ENCODE results near the gene NLGN4Y.

Gene NLGN4Y

GRCh38 chrY:14524272-14525231 lies at the start of gene NLGN4Y:
TSS of gene NLGN4Y (plus strand) at chrY:14524529. CDS start at chrY:14622120, 97,591 bp downstream.
- no peak for DNase-seq (ENCODE audit: low read depth)

- DNase-seq (ENCODE audit: low read depth), result no peak
Measured at GRCh38 chrY:14485935-14486334, 38.4 kb upstream of the NLGN4Y start.

GRCh38 chrY:14490226-14490625 lies 34.1 kb upstream of the NLGN4Y start:
- DNase-seq (ENCODE audit: low read depth), result no peak

DNA sequence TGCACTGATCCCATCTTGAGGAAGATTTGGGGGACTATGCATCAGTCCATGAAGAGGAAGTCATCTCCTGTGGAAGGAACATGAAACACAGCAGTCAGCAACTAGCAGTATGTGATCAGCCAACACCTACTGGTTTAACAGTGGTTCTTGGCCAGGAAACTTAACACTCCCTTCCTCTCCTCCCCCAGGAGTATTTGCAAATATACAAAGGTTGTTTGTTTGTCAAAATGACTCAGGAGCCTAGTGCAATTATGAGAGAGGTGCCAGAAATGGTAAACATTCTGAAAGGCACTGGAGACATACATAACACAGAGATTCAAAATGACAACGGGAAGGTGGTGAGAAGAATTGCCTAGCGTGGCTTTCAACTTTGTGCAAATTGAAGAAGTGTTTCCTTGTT lies 26.3 kb upstream of the NLGN4Y start:
- DNase-seq (ENCODE audit: low read depth), result no peak

DNA sequence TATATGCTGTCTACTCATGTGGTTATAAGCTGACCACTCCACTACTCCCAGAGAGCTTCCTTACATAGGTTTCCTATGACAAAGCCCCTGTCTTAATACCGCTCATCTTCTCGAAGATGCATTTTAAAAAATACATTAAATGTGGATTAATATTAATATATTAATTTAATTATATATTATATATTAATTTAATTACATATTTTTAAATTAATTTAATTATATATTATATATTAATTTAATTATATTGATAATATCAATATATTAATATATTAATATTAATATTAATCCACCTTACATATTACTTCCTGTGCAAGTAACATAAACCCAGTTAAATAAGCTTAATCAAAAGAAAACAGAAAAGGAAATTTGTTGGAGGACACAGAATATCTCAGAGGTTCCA lies 19.7 kb upstream of the NLGN4Y start:
- DNase-seq (ENCODE audit: low read depth), result no peak

DNA sequence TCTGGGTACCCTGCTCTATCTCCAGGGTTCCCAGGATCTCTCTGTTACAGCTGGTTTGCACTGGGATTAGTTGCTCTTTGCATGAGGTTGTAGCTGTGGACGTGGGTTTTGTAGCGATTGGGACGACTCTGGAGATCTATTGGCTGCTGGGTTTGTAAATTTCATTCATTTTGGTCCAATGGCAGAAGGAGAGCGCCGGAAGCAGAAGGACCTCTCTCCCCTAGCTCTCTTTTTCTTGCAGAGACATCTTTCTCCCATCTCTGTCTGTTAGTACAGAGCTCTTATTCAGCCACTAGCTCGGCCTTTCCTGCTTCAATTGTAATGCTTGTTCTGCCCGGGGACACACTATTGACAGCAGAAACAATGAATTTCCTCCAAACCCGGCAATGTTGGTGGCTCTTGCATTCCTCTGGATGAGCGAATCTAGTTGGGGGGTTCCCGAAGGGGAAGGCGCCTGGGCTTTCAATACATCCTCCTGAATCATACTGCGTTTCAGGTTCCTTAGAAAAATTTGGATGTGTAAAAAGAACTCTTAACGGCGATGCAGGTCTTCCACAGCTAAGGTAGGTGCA lies 1.9 kb upstream of the NLGN4Y start:
- no peak for DNase-seq (ENCODE audit: low read depth)

DNA sequence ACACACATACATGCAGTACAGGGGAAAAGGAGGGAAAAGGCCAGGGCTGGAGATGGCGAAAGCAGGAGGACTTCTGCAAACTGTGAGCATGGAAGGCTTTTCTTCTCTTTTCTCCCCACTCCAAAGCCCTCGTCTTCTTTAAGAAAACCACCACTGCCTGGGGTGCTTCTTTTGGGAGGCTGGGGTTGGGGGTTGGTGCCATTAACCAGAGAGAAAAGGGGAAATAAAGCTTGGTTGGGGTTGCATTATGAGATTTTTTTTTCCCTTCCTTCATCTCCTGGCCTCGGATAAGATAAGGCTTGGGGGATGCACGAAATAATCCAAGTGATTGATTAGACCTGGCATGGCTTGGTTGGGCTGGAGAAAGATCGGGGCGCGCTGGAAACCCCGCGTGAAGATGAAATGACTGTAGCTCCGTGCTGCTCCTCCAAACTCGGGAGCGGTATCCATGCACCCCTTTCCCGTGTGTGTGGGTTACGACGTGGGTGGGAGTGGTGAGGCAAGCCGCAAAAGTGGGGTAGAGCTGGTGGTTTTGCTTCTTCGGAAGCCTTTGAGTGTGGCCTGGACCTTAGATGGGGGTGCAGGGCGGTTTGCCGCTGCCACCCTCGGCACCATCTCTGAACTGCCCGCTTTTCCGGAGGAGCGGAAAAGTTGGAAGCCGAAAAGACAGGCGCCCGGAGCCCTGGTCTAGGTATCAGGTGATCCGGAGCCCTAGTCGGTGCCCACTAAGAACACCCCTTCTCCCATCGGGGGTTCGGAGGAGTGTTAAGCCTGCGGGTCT lies 648 bp upstream of the NLGN4Y start:
- DNase-seq (ENCODE audit: low read depth), result no peak

DNA sequence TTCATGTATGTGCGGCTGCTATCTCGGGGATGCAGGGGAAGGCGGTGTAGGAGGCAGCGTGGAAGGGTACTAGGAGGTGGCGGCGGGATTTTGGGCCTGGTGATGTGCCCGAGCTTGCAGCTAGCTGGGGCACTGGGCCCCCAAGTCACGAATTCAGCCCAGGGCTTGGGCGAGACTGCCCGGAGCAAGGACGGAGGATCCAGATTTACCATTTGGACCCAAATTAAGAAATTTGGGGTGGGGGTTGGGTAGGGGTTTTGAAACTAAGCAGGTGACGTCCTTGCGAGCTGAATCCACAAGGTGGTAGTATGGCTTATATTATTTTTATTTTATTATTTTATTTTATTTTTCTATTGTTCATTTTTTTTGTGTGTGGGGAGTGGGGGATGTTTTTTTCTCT lies 986 bp downstream of the NLGN4Y start:
- no peak for DNase-seq (ENCODE audit: low read depth)

GRCh38 chrY:14528361-14528760 lies 4.0 kb downstream of the NLGN4Y start:
- no peak for DNase-seq (ENCODE audit: low read depth)

DNA sequence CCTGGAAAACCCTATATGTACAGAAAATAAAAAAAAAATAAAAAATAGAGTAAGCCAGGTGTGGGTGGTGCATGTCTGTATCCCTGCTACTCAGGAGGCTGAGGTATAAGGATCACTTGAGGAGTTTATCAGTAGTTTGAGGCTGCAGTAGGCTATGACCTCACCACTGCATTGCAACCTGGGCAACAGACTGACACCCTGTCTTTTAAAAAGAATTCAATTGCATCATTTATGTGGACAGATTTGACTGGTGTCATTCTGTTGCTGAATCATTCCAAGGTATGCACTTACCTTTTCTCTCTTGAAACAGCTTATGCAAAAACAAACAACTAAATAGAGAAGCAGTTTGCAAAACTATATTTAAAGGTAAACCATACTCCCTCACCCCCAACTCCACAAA lies 12.4 kb downstream of the NLGN4Y start:
- no peak for DNase-seq (ENCODE audit: low read depth)

DNA sequence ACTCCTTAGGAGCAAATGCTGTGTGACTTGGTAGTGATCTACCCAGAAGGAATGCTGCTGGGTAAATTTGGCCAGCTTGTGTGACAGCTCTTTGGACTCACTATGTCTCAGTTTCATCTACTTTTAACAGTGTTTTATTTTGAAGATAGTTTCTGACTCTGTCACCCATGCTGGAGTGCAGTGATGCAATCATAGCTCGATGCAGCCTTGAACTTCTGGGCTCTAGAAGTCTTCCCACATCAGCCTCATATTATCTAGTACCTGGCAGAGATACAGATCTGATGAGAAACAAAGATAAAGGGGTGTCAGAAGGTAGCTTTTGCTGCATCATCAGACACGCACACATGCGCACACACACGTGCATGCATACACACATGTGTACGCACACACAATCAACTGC lies 19.2 kb downstream of the NLGN4Y start:
- DNase-seq (ENCODE audit: low read depth), result no peak

DNA sequence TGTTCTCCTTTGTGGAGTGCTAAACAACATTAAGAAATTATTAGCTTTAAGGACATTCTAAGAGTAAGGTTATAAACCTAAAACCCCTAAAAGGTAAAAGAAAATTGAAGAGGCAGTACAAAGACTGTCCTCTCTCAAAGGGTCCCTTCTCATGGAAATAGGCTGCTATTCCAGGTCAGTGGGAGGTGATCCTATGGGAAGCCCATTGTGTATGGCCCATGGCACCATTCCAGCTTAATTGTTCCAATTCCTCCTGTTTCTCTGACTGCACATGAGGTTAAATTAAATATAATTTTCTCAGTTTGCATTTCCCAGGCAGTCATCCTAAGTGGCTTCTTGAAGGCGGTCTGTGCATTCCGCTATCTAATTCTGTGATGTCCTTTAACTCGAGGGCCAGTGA lies 57.0 kb downstream of the NLGN4Y start:
- DNase-seq (ENCODE audit: low read depth), result no peak

GRCh38 chrY:14586725-14587124 lies 62.4 kb downstream of the NLGN4Y start:
- DNase-seq (ENCODE audit: low read depth), result no peak

DNA sequence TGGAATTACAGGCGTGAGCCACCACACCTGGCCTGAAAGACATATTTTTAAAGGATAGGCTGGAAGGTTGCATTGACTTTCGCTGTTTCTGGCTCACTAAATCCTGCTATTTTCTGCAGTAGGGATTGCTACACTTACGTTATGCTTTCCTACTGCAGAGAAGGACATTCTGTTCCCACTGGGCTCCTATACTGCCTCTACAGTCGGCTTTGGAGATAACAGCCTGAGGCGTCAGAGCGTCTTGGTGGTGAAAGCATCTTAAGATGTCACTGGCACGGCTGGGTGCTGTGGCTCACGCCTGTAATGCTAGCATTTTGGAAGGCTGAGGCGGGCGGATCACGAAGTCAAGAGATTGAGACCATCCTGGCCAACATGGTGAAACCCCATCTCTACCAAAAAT lies 77.0 kb downstream of the NLGN4Y start:
- DNase-seq (ENCODE audit: low read depth), result no peak

DNA sequence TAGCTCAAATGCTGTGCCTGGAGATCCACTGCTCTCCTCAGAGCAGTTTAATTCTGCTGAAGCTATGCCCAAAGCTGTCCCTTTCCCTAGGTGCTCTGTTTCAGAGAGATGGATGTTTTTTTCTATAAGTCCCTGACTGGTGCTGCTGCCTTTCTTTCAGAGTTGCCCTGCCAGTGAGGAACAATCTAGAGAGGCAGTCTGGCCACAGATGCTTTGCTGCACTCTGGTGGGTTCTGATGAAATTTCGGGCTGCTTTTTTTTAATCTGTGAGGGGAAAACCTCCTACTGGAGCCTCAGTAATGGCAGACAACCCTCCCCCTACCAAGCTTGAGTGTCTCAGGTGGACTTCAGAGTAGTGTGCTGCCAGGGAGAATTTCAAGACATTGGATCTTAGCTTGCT lies 93.3 kb downstream of the NLGN4Y start:
- DNase-seq (ENCODE audit: low read depth), result no peak

GRCh38 chrY:14618513-14618912 lies 94.2 kb downstream of the NLGN4Y start:
- DNase-seq (ENCODE audit: low read depth), result no peak

DNA sequence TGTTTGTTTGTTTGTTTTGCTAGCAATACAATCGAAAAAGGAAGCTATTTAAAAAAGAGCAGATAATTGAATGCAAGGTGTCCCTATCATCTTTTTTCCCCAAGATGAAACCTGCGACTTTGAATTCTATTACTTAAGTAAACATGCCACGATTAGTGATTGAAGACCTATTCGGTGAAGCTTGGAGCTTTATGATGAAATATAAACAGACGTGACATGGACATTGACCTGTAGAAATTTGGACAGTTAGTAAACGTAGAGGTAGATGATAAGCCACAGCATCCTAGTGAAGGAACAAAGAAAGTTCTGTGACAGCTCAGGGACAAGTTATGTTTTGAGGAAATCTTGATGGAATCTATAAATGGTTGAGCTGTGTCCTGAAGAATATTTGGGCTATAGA lies 103.9 kb downstream of the NLGN4Y start:
- DNase-seq (ENCODE audit: low read depth), result no peak

- no peak for DNase-seq (ENCODE audit: low read depth)
Measured at GRCh38 chrY:14631676-14632075, 107.3 kb downstream of the NLGN4Y start.

DNA sequence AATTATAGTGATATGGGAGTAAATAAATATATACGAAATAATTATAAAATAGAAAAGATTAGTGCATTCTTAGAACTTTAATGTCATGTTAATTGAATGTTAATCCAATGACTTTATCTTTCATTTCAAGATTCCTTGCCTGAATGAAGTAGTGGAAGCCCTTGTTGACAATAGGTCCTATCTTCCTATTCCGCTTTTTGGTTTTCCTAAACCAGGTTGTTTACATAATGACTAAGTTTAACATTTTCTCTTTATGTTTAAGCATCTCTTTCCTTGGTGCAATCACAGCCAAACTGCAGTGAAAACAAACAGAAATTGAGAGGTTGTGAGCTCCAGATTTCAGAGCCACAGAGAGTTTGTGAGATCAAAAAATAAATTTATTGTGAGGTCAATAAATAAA lies 109.4 kb downstream of the NLGN4Y start:
- DNase-seq (ENCODE audit: low read depth), result no peak

DNA sequence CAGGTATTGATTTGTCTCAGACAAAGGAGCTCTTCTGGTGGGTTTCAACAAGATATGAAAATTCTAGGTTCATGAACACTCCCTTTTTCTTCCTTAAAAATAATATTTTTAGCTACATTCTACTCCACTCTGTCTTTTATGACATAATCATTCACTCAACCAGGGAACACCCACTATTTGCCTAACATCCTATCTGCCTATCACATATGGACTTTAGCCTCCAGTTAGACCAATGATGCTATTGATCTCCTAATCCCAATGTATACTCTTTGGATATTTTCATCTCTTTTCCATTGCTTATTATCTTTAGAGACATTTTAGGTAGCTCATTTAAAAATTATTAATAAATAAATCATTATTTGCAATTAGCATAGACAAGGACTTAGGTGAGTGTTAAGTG lies 110.6 kb downstream of the NLGN4Y start:
- DNase-seq (ENCODE audit: low read depth), result no peak

- DNase-seq (ENCODE audit: low read depth), result no peak
Measured at GRCh38 chrY:14637551-14637950, 113.2 kb downstream of the NLGN4Y start.

- no peak for DNase-seq (ENCODE audit: low read depth)
Measured at GRCh38 chrY:14641853-14642252, 117.5 kb downstream of the NLGN4Y start.
